NOMO-1 treated with DMSO at 0.1 percent for 48 hours (cell line): ENCODE data around the gene PDZD7.

Experiments used
- DNase-seq: peaks from one replicate; lab custom pipeline; 2025; ENCODE audit not compliant: unreplicated experiment; lab: John Stamatoyannopoulos, UW

Gene PDZD7

DNA sequence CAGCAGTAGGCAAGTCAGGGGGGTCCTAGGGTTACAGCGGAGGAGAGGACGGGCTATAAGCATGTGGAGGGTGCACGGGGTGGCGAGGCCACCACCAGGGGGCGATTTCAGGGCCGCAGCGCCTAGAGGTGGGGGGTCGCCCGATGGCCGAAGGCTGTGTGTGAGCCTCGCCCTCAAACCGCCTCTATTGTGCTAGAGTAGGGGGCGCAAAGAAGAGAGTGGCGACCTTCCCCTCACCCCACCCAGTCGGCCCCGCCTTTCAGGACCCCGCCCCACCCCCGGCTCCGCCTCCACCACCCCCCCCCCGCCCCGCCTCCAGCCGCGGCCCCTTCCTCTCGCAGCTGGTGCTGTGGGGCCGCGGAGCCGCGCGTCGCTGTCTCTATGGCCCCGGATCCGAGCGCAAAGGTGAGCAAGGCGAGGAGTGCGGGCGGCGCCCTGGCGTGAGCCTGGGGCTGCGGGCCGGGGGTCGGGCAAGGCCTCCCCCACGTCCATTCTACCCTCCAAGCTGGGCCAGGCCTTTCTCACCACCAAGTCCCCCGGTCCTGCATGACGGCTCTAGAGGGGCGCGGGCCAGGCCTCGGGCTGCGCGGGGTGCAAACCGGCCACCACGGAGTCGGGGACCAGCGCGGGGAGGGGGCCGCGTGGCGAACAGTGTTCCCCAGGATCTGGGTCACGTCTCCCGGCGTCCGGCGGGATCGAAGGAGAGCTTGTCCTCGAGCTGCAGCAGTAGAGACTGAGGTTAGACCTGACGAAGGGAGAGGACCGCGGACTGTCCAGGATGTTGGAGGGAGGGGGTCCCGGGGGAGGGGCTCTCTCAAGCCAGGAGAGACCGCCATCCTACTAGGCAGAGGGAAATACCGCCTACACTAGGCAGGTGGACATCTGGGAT, 61.5 kb downstream of the PDZD7 start, which contains the start of gene SEMA4G:
TSS of gene SEMA4G (plus strand) at position 318 of the 889 bp plus-strand sequence. CDS start 3,409 bp downstream, outside the sequence.
- DNase-seq, result no peak

DNA sequence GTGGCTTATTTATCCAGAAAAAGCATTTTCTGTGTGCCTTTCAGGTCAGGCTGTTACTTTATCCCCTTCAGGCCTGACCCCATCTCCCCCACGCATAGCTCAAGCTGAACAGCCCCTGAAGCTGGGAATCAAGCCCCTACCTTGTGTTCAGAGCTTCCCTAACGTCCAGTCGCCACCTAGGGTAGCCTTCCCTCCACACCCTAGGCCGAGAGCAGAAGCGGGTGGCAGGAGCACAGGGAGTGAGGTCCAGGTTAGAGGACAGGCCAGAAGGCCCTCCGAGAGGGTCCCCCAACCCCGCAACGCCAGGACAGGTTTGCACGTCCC, 62.1 kb downstream of the PDZD7 start:
- no peak for DNase-seq

DNA sequence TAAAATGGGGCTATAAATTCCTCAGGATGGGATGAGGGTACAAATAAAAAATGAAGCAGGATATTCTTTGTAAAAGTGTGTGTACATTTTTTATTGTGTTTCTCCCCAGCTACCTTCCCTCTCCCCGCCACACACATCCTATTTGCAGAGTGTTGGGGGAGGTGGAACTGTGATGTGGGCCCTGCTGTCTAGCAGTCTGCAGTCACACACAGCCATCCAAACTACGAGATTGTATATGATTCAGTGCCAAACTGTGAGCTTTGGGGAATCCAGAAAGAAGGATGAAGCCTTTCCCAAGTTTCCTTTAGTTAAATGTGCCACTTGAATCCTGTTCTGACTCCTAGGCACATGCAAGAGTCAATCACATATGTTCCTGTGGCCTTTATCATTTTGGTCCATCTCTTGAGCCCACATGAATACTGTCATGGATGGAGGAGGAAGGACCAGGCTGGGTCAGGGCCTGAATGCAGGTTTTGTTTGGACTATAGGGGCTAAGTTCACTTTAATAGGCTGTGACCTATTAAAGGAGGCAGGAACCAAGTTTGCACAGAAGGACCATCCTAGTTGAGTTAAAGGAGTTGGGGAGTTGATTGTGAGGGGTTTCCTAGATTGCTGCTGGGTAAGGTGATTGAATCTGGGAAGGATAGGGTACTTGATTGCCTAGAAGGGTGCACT, 62.7 kb downstream of the PDZD7 start:
- DNase-seq, result no peak

- DNase-seq, result no peak
These were observed 63.6 kb downstream of the PDZD7 start for GRCh38 chr10:100967332-100967731.

GRCh38 chr10:100966887-100967286, 64.0 kb downstream of the PDZD7 start:
- DNase-seq, result no peak

GRCh38 chr10:100965820-100966219, 65.1 kb downstream of the PDZD7 start:
- DNase-seq, result no peak

DNA sequence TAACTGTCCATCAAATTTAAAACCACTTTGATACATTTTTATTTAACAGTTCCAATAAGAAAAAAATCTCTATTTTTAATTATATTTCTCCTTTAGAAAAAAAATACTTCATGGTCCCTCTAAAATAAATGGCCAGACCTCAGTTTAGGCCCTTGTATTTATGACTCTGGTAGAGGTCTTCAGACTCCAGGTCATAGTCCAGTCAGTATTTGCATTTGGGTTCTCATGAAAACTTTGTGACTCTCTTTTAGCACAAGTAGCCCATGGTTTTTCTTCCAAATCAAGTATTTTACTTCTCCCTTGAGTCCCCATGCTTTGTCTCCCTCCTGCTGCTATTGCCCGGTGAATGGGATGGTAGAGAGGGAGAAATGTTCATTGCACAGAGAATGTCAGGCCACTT, 67.1 kb downstream of the PDZD7 start:
- no peak for DNase-seq

DNA sequence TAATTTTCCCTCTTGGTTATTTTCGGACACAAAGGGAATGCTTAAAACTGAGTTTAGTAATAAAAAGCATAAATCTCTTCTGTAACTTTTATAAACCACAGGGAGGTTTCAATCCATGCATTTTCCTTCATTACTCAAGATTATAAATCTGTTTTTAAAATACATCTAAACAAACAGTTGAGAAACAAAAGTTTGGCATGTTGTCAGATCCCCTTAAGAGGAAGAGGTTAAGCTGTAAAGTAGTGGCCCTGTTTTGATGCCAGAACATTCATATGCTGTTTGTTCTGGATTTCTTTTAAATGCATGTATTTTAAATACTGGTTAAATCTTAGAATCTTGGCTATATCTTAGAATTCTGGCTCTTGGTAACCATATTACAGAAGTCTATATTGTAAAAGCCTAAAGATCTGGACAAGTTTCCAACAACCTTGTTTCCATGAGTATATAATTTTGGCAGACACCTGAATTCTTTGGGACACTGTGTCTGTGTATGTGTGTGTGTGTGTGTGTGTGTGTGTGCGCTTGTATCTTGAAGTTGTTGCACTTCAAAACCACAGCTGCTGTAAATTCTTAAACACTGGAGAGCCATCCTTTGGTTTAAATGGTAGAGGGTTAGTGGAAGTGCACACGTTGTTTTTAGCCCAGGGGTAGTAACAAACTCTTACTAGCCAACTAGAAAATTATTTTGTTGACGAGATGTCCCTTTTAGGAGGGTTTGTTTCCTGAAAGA, 68.4 kb downstream of the PDZD7 start:
- no peak for DNase-seq

DNA sequence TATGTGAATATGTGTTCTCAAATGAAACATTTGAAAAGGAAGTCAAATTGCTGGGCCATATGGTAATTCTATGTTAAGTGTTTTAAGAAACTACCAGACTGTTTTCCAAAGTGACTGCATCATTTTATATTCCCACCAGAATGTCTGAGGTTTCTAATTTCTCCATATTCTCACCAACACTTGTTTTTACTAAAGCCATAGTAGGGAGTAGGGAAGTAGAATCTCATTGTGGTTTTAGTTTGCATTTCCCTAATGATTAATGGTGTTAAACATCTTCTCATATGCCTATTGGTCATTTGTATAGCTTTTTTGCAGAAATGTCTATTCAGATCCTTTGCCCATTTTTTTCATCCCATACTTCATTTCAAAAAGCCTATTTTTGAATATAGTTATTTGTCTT, 70.7 kb downstream of the PDZD7 start:
- DNase-seq, result no peak
